ENCODE results near the gene GIPC1. TPM values are rescaled to one million over a fixed set of nuclear protein-coding genes. Genes with fewer than 3 reads are reported as not detected.

Gene GIPC1
- total RNA-seq, 1 experiment from 2014 or later, result 98.7 TPM

DNA sequence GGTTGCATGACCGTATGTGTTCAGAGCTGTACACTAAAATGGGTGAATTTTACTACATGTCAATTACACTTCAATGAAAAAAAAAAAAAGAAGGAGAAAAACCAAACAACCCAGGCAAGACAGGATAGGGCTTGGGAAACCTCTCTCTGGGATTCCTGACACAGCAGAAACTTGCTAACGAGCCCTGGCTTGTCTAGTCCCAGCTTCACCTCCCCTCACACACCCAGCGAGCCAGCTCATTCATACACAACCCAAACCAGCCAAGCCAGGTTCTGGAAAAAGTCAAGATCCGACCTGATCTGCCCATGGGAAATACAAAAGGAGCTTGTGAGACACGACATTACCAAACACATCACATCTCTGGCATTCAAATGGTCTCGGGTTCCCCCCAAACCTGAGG is 29.8 kb upstream of the GIPC1 start:
- no peak overlapping the region for H3K4me3 Mint-ChIP-seq (ENCODE audit: unreplicated experiment)
- Histone ChIP-seq H3K36me3 (ENCODE audit: control insufficient read depth, insufficient read depth, low read length) (no peaks in the 10 kb centered on the region), H3K27me3 (replicated peaks; ENCODE audit: control insufficient read depth, insufficient read depth, low read length) (no peaks in the 10 kb centered on the region), H3K9me3 (no peaks in the 10 kb centered on the region), H3K4me1 (peaks cover 1% of the 10 kb centered on the region; the same call in 1 of the 2 replicates), H3K4me3 (ENCODE audit: low read depth, low read length) (no peak overlapping the region)
- no peak for DNase-seq
- no peaks in the 10 kb centered on the region for H3K9me3 Mint-ChIP-seq (ENCODE audit: unreplicated experiment)
- BruUV-seq (replicated peaks), result no TSS peak
- peak overlapping the region; percentile 64 for H3K27ac Mint-ChIP-seq (ENCODE audit: unreplicated experiment)
- no peaks in the 10 kb centered on the region for H3K27me3 Mint-ChIP-seq (ENCODE audit: insufficient read depth, unreplicated experiment)
- H3K4me1 Mint-ChIP-seq (ENCODE audit: low read depth, unreplicated experiment), result peaks cover 6% of the 10 kb centered on the region
- POLR2A ChIA-PET, result interaction anchor here (0.6 kb wide), 2 partner anchors 29 to 158 kb away, joined by 3 to 4 read pairs; no protein-coding TSS in a partner anchor
- peaks cover 17% of the 10 kb centered on the region for H3K36me3 Mint-ChIP-seq (ENCODE audit: insufficient read depth, unreplicated experiment)
- intact Hi-C loops (cut with micrococcal nuclease; ENCODE audit: unreplicated experiment), result no loop called here
- CTCF ChIA-PET, result no interaction called here
- TF ChIP-seq, protein P1, sequence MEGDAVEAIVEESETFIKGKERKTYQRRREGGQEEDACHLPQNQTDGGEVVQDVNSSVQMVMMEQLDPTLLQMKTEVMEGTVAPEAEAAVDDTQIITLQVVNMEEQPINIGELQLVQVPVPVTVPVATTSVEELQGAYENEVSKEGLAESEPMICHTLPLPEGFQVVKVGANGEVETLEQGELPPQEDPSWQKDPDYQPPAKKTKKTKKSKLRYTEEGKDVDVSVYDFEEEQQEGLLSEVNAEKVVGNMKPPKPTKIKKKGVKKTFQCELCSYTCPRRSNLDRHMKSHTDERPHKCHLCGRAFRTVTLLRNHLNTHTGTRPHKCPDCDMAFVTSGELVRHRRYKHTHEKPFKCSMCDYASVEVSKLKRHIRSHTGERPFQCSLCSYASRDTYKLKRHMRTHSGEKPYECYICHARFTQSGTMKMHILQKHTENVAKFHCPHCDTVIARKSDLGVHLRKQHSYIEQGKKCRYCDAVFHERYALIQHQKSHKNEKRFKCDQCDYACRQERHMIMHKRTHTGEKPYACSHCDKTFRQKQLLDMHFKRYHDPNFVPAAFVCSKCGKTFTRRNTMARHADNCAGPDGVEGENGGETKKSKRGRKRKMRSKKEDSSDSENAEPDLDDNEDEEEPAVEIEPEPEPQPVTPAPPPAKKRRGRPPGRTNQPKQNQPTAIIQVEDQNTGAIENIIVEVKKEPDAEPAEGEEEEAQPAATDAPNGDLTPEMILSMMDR (IDR thresholded peaks at IDR 0.05; ENCODE audit: insufficient read depth in 1 of 2, low read depth in 1 of 2, low read length in 1 of 2, severe bottlenecking in 1 of 2, unreplicated experiment in 1 of 2), result no peak

DNA sequence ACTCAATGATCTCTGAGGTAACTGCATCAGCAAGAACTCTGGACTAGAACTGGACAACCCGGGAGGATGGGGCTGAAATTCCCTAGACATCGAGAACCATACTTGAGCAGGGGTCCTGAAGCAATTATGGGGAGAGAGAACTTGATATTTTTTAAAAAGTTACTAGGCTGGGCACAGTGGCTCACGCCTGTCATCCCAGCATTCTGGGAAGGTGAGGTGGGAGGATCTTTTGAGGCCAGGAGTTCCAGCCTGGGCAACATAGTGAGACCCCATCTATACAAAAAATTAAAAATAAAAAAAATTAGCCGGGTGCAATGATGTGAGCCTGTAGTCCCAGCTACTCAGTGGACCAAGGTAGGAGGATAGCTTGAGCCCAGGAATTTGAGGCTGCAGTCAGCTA is 24.6 kb upstream of the GIPC1 start:
- POLR2A ChIA-PET, result no interaction called here
- Histone ChIP-seq H3K4me1 (peaks cover 20% of the 10 kb centered on the region), H3K4me3 (ENCODE audit: low read depth, low read length) (no peak overlapping the region), H3K27me3 (replicated peaks; ENCODE audit: control insufficient read depth, insufficient read depth, low read length) (no peaks in the 10 kb centered on the region), H3K9me3 (no peaks in the 10 kb centered on the region), H3K36me3 (ENCODE audit: control insufficient read depth, insufficient read depth, low read length) (peaks cover 2% of the 10 kb centered on the region)
- no TSS peak for BruUV-seq (replicated peaks)
- Mint-ChIP-seq H3K27me3 (ENCODE audit: insufficient read depth, unreplicated experiment) (no peaks in the 10 kb centered on the region), H3K4me1 (ENCODE audit: low read depth, unreplicated experiment) (peaks cover 12% of the 10 kb centered on the region), H3K36me3 (ENCODE audit: insufficient read depth, unreplicated experiment) (peaks cover 35% of the 10 kb centered on the region), H3K4me3 (ENCODE audit: unreplicated experiment) (no peak overlapping the region), H3K9me3 (ENCODE audit: unreplicated experiment) (no peaks in the 10 kb centered on the region), H3K27ac (ENCODE audit: unreplicated experiment) (no peak overlapping the region)
- TF ChIP-seq, protein P1 (IDR thresholded peaks at IDR 0.05; ENCODE audit: insufficient read depth in 1 of 2, low read depth in 1 of 2, low read length in 1 of 2, severe bottlenecking in 1 of 2, unreplicated experiment in 1 of 2), result no peak
- DNase-seq, result no peak
- CTCF ChIA-PET, result no interaction called here
- intact Hi-C loops (cut with micrococcal nuclease; ENCODE audit: unreplicated experiment), result no loop called here

DNA sequence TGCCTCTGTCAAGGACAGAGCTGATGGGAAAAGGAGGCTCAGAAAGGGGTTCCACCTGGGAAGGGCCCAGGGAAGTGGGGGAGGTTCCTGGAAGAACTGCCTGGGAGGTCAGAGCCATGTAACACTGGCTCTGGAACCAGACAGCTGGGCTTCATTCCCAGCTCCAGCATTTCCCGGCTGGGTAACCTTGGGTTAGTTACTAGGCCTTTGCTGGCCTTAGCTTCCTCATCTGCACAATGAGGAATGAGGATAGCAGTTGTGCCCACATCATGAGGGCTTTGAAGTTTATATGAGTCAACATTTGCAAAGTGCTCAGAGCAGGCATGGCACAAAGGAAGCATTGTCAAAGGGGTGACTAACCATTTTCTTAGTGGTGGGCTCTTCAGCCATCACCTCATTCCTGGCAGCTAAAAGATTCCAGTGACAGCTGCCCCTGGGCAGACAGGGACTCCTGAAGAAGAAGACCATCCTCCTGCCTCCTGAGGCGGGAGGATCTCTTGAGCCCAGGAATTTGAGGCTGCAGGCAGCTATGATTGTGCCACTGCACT is 24.0 kb upstream of the GIPC1 start:
- Mint-ChIP-seq H3K4me3 (ENCODE audit: unreplicated experiment) (peak overlapping the region; percentile 37), H3K4me1 (ENCODE audit: low read depth, unreplicated experiment) (peaks cover 12% of the 10 kb centered on the region), H3K27ac (ENCODE audit: unreplicated experiment) (no peak overlapping the region), H3K36me3 (ENCODE audit: insufficient read depth, unreplicated experiment) (peaks cover 41% of the 10 kb centered on the region), H3K27me3 (ENCODE audit: insufficient read depth, unreplicated experiment) (no peaks in the 10 kb centered on the region), H3K9me3 (ENCODE audit: unreplicated experiment) (no peaks in the 10 kb centered on the region)
- intact Hi-C loops (cut with micrococcal nuclease; ENCODE audit: unreplicated experiment), result loop anchor here (2.0 kb wide), 1 partner anchor 17 kb away; no protein-coding TSS in a partner anchor
- TF ChIP-seq, protein P1 (IDR thresholded peaks at IDR 0.05; ENCODE audit: insufficient read depth in 1 of 2, low read depth in 1 of 2, low read length in 1 of 2, severe bottlenecking in 1 of 2, unreplicated experiment in 1 of 2), result no peak
- no peak for DNase-seq
- no peaks in the 10 kb centered on the region for H3K9me3 ChIP-seq
- ChIA-PET POLR2A (no interaction called here), CTCF (no interaction called here)
- peaks cover 20% of the 10 kb centered on the region for H3K4me1 ChIP-seq
- BruUV-seq (replicated peaks), result no TSS peak
- H3K4me3 ChIP-seq (ENCODE audit: low read depth, low read length), result no peak overlapping the region
- no peaks in the 10 kb centered on the region for H3K27me3 ChIP-seq (replicated peaks; ENCODE audit: control insufficient read depth, insufficient read depth, low read length)
- peaks cover 2% of the 10 kb centered on the region for H3K36me3 ChIP-seq (ENCODE audit: control insufficient read depth, insufficient read depth, low read length)

Data from Caco-2 (cell line).